Measurements from ENCODE around the gene STK17B.

DNA sequence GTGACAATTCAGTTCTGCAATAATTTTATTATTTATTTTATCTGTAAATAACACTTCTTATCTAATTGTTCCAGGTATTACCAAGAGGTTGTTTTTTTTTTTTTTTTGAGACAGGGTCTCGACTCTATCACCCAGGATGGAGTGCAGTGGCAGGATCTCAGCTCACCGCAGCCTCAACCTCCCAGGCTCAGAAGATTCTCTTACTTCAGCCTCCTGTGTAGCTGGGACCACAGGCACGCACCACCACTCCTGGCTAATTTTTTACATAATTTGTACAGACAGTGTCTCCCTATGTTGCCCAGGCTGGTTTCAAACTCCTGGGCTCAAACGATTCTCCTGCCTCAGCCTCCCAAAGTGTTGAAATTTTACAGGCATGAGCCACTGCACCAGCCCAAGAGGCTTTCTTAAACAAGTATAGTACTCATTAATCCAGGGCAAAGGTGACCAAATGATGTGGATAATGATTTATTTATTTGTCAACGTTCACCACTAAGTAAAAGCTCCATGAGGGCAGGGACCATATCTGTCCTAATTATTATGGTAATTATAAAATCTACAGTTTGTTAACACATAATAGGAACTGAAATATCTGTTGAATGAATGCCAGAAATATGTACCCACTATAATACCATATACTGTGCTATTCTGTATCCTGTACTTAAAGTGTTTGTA lies 12.0 kb downstream of the STK17B start:
- TF ChIP-seq CTCF (IDR thresholded peaks at IDR 0.05; ENCODE audit: insufficient read depth, low read depth, low read length) (no peak), EZH2 (IDR thresholded peaks at IDR 0.05; ENCODE audit: insufficient read depth, low read length) (no peak)
